Natural killer cell (primary cell): ENCODE data around the gene ENPP7. TPM values are rescaled to one million over a fixed set of nuclear protein-coding genes. Genes with fewer than 3 reads are reported as not detected.

Experiments
- ATAC-seq, 3 donors: fragments of 150-1000 bp in 2 of 3; fragments of 200-7000 bp in 1 of 3; cut with Tn5 transposase; 1 replicate in 1 of 3; 2 replicates in 2 of 3; pipeline ENCODE4 v1.10.0; 2021; ENCODE audit warnings: mild to moderate bottlenecking in 2 of 3, moderate library complexity in 2 of 3
- DNase-seq, 2 donors: peaks; one replicate each; pipeline versions ENCODE4 v3.0.0 to v3.0.0-alpha.2; 2013 to 2021; ENCODE audit warnings: mixed read lengths in 1 of 2
- H3K27ac ChIP-seq: one replicate; pipeline ENCODE4 v1.5.1; 2013; ENCODE audit warnings: mild to moderate bottlenecking, low read length
- H3K27me3 ChIP-seq: one replicate; pipeline ENCODE4 v1.6.1; 2013; ENCODE audit warnings: low read length; ENCODE audit not compliant: control insufficient read depth, insufficient read depth
- H3K36me3 ChIP-seq: one replicate; pipeline ENCODE4 v1.6.1; 2013; ENCODE audit warnings: low read length; ENCODE audit not compliant: control insufficient read depth, insufficient read depth
- H3K4me1 ChIP-seq: one replicate; pipeline ENCODE4 v1.6.1; 2013; ENCODE audit warnings: low read length; ENCODE audit not compliant: control insufficient read depth, insufficient read depth
- H3K4me3 ChIP-seq: one replicate; pipeline ENCODE4 v1.5.1; 2013; ENCODE audit warnings: low read length
- H3K9me3 ChIP-seq: one replicate; pipeline ENCODE4 v1.6.1; 2013; ENCODE audit warnings: low read length; ENCODE audit not compliant: control insufficient read depth, insufficient read depth
- H3K27ac Mint-ChIP-seq, 2 donors: one replicate each; pipeline ENCODE4 v1.8.0; 2022; ENCODE audit warnings: mild to moderate bottlenecking in 2 of 2, mixed read lengths in 2 of 2, moderate library complexity in 1 of 2
- H3K27me3 Mint-ChIP-seq, 2 donors: one replicate each; pipeline ENCODE4 v1.8.0; 2022; ENCODE audit warnings: low read depth in 2 of 2, mixed read lengths in 2 of 2
- H3K36me3 Mint-ChIP-seq: one replicate; pipeline ENCODE4 v1.8.0; 2022; ENCODE audit warnings: mixed read lengths
- H3K4me1 Mint-ChIP-seq, 2 donors: one replicate each; pipeline ENCODE4 v1.8.0; 2022; ENCODE audit warnings: mixed read lengths in 2 of 2
- H3K4me3 Mint-ChIP-seq: one replicate; pipeline ENCODE4 v1.8.0; 2022; ENCODE audit warnings: mild to moderate bottlenecking, moderate library complexity, mixed read lengths
- H3K9me3 Mint-ChIP-seq, 2 donors: one replicate each; pipeline ENCODE4 v1.8.0; 2022; ENCODE audit warnings: mixed read lengths in 2 of 2
- WGBS: methylation state at CpG from one replicate; pipeline ENCODE4 v1.1.7; 2013; ENCODE audit warnings: missing lambda C conversion rate; ENCODE audit not compliant: insufficient coverage; 5-methylcytosine and 5-hydroxymethylcytosine counted together
- intact Hi-C: fragments of 100-400 bp; cut with micrococcal nuclease; formaldehyde crosslinking; loops from one replicate; pipeline ENCODE4 v1.14.2; 2022
- total RNA-seq, 4 donors: library from RNA; stranded (reverse); fragments of 120-200 nt in 1 of 4; gene quantifications; one replicate each; pipeline versions ENCODE4 v1.2.3 to v1.2.4, GENCODE V29; 2013 to 2022
- TF ChIP-seq, protein P1 (sequence below): fragments of 200-600 bp; IDR thresholded peaks from one replicate; pipeline ENCODE4 v1.8.0; 2022; ENCODE audit warnings: antibody characterized with exemption

ENPP7 gene
- total RNA-seq, 3 donors from 2014 or later (not counting 1 experiment from before 2014, with no cell fraction given): 0.95 TPM; not detected in 2

DNA sequence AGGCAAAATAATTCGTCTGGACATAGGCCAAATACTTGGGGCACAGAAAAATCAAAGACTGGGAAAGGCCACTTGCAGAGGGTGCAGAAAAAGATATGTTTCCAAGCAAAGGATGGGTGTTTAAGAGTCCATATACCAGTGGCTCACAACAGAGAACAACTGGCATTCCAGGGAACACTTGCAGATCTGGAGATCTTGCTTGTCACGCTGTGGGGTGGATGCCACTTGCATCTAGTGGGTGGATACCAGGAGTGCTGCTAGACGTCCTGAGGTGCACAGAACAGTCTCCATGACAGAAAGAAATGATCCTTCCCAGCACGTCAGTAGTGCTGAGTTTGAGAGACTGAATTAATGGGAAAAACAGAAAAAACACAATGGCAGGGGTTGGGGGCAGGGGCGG, 57.7 kb downstream of the ENPP7 start:
- Histone ChIP-seq H3K36me3 (no peaks in the 10 kb centered on the region), H3K4me1 (peaks cover 26% of the 10 kb centered on the region), H3K27ac (no peak overlapping the region), H3K27me3 (peaks cover 50% of the 10 kb centered on the region), H3K9me3 (no peaks in the 10 kb centered on the region), H3K4me3 (no peak overlapping the region)
- H3K27me3 Mint-ChIP-seq: peaks cover 32 to 46% of the 10 kb centered on the region in 2 donors
- H3K4me1 Mint-ChIP-seq: no peaks in the 10 kb centered on the region
- DNase-seq (no peak), ATAC-seq (no peak)
- H3K9me3 Mint-ChIP-seq: no peaks in the 10 kb centered on the region
- H3K36me3 Mint-ChIP-seq: no peaks in the 10 kb centered on the region
- intact Hi-C loops: loop anchor here (10.0 kb wide), 1 partner anchor 126 kb away; no protein-coding TSS in a partner anchor
- H3K4me3 Mint-ChIP-seq: no peak overlapping the region
- no peak overlapping the region for H3K27ac Mint-ChIP-seq
- TF ChIP-seq, protein P1, sequence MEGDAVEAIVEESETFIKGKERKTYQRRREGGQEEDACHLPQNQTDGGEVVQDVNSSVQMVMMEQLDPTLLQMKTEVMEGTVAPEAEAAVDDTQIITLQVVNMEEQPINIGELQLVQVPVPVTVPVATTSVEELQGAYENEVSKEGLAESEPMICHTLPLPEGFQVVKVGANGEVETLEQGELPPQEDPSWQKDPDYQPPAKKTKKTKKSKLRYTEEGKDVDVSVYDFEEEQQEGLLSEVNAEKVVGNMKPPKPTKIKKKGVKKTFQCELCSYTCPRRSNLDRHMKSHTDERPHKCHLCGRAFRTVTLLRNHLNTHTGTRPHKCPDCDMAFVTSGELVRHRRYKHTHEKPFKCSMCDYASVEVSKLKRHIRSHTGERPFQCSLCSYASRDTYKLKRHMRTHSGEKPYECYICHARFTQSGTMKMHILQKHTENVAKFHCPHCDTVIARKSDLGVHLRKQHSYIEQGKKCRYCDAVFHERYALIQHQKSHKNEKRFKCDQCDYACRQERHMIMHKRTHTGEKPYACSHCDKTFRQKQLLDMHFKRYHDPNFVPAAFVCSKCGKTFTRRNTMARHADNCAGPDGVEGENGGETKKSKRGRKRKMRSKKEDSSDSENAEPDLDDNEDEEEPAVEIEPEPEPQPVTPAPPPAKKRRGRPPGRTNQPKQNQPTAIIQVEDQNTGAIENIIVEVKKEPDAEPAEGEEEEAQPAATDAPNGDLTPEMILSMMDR: no peak
- WGBS: 78% methylated on average over 4 of the region's 5 CpGs

DNA sequence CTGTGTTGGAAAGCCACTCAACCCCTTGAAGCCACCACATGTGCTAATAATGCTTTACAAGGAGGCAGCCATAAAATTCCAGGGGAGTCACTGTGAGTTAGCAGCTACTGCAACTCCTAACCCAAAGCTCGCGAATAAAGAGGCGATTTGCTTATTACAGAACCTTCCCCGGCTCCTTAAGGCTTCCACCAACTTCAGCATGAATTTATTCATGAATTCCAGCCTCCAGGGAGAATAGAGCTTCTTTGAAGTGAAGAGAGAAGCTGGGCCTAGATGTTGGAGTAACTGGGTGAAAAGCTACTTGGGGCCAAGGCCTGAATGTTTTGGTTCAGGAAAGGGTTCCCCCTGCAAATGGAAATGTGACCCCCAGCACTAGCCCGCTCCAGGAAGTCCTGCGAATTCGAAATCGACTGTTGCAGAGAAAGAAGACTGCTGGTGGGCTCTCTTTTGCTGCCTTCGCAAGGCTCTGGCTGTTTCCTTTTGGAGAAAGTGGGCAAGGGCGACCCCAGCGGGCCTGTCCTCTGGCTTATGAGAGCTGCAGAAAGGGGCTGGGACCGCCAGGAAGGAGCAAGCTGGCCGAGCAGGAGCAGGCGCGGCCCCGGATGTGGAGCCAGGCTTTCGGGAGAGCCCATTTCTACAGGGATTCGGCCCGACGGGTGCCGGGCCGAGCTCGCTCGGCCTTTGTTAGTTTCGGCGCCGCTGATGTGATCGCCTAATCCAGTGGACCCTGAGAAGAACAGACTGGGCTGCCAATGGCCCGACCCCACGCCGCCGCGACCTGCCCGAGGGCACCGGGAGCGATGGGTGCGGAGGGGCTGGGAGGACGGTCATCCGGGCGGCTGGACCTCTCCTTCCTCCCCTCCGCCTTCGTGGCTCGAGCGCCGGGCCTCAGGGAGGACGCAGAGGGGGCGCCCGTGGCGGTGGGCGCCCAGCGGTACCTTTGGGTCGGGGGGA, 58.5 kb downstream of the ENPP7 start:
- no peak overlapping the region for H3K27ac Mint-ChIP-seq
- no peak overlapping the region for H3K4me3 ChIP-seq
- peak overlapping the region; percentile 35 for H3K4me3 Mint-ChIP-seq
- H3K9me3 ChIP-seq: no peaks in the 10 kb centered on the region
- intact Hi-C loops: loop anchor here (10.0 kb wide), 1 partner anchor 126 kb away; no protein-coding TSS in a partner anchor
- TF ChIP-seq, protein P1: no peak
- no peaks in the 10 kb centered on the region for H3K36me3 Mint-ChIP-seq
- H3K36me3 ChIP-seq: no peaks in the 10 kb centered on the region
- ATAC-seq (peak in 1 of 3 donors; percentile 16), DNase-seq (no peak)
- H3K27me3 Mint-ChIP-seq: peaks cover 32 to 46% of the 10 kb centered on the region in 2 donors
- H3K4me1 ChIP-seq: peaks cover 26% of the 10 kb centered on the region
- no peaks in the 10 kb centered on the region for H3K9me3 Mint-ChIP-seq
- H3K27me3 ChIP-seq: peaks cover 51% of the 10 kb centered on the region
- WGBS: 24% methylated on average over 51 of the region's 52 CpGs
- H3K27ac ChIP-seq: no peak overlapping the region
- H3K4me1 Mint-ChIP-seq: no peaks in the 10 kb centered on the region

DNA sequence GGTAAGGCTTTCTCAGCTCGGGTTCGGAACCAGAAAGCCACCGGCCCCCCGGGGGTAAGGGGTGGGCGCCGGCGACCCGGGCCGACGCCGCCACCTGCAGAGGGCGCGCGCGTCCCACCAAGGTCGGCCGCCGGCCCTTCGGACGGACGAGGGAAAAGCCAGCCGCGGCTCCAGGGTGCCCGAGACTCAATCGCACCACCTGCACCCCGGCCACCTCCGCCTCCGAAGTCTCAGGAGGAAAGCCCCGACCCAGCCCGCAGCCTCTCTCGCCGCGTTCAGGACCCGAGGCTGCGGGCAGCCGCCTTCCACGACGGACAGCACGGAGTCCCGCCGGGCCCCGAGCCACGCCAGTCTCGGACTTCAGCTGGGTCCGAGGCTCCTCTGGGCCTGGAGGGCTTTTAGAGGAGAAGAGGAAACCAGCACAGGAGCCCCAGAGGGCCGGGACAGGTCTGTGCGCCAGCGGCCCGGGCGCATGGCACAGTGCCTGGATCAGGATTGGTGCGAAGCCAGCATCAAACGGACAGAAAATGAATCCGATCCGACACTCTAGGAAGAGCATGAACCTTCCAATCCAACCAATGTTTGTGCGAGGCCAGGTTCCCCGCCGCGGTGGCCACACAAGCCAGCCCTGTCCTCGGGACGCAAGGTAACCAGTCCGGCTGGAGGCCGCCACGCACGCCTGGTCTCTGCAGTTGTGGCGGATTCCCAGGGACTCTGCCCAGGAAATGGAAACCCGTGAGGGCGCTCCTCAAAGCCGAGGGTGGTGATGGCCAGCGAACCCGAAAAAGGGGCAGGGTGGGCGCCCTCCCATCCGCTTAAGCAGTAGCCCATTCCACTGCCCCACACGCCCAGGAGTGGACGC, 59.4 kb downstream of the ENPP7 start:
- no peak overlapping the region for H3K4me3 ChIP-seq
- 14% methylated on average over 74 of the region's 74 CpGs for WGBS
- TF ChIP-seq, protein P1: peak; percentile 70
- Mint-ChIP-seq H3K36me3 (no peaks in the 10 kb centered on the region), H3K4me1 (no peaks in the 10 kb centered on the region), H3K4me3 (no peak overlapping the region), H3K27ac (no peak overlapping the region), H3K27me3 (peaks cover 32 to 48% of the 10 kb centered on the region in 2 donors), H3K9me3 (no peaks in the 10 kb centered on the region)
- peaks cover 51% of the 10 kb centered on the region for H3K27me3 ChIP-seq
- H3K36me3 ChIP-seq: peaks cover 3% of the 10 kb centered on the region
- no peak overlapping the region for H3K27ac ChIP-seq
- peak in 1 of 2 donors; percentile 57 for DNase-seq
- peaks cover 26% of the 10 kb centered on the region for H3K4me1 ChIP-seq
- ATAC-seq: peak; percentile 53 to 76 (median 56)
- intact Hi-C loops: loop anchor here (10.0 kb wide), 1 partner anchor 125 kb away; no protein-coding TSS in a partner anchor
- H3K9me3 ChIP-seq: no peaks in the 10 kb centered on the region
